ENCODE results near the gene MAP3K4.
A peak's percentile ranks its signal among the peaks of the same experiment; 100 is the strongest.
"Not testable (repeated sequence)": the region's sequence is repeated elsewhere in the genome, so short reads cannot be mapped to it uniquely, and the experiment has no call there.

MAP3K4 gene

GRCh38 chr6:161091972-161092701, 100.6 kb downstream of the MAP3K4 start:
- DNase-seq = no peak

DNA sequence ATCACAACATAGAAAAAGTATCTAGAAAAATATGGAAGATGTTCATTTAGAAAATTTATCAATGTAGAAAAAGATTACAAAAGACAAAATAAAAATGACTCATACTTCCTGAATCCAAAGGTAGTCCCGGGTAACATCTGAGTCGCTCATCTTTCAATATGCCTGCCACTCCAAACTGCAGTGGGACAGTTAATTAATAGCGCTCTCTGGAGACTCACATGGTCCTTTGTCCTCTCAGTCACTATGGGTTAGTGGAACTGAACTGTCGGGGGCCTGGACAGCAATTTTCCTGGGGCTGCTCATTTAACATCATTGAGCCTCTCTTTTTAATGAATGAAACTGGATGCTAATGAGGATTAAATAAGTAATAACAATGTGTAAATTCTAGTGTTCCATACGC, 103.4 kb downstream of the MAP3K4 start:
- no peak for DNase-seq

- DNase-seq = no peak
These were observed 104.3 kb downstream of the MAP3K4 start for GRCh38 chr6:161095916-161096315.

DNA sequence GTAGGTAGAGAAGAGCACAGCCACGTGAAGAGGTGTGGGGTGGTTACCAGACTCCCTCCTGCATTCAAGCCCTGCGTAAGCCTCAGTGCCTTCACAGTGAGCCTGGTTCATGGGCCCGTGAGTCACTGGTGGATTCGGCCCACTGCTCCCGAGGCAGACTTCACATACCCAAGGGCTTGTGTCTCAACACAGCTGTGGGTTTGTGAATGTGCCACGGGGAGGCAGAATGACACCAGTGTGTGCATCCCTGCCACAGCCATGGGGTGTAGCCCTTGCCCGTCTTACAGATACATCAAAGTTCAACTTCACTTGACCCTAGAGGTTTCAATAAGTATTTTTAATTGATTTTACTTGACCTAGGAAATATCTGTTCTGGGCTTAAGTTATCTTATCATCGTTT, 108.5 kb downstream of the MAP3K4 start:
- DNase-seq = no peak

- DNase-seq = no peak
These were observed 109.9 kb downstream of the MAP3K4 start for GRCh38 chr6:161101517-161101916.

- DNase-seq = no peak
These were observed 111.9 kb downstream of the MAP3K4 start for GRCh38 chr6:161103475-161103874.

- no peak for DNase-seq
These were observed 113.4 kb downstream of the MAP3K4 start for GRCh38 chr6:161104966-161105365.

GRCh38 chr6:161105408-161105807, 113.8 kb downstream of the MAP3K4 start:
- no peak for DNase-seq

DNA sequence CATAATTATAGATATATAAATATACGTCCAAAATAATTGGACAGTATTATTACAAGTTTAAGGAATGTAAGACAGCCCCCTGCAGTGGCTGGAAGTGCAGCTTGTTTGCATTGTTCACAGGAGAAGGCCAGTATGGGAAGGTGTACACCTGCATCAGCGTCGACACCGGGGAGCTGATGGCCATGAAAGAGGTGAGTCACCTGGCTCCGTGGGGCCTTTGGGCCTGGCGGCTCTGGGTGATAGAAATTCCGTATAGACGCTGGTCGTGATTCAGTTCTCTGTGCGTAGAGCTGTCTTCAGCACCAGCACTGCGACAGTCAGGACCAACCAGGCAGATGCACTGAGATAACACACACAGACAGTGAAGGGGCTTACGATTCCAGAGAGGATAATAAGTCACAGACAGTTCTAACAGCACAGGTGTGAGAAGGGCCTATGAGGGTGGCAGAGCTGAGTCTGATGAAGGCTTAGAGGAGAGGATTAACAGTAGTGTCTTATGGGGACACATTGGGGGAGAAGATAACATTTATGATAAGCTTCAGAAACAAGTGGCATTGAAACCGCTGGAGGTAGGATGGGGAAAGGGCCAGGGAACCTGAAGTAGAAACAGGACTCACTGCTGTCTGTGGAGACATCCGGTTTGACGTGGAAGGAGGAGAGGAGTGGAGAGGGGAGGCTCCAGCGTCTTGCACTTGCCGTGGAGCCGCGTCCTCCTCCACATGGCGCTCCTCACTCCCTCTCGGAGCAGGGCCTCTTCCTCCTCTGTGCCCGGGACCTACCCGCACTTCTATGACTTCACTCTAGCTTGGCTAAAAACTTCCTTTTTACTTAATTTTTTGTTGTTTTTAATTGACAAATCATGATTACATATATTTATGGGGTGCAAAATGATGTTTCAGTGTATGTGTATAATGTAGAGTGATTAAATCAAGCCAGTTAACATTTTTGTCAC, 116.5 kb downstream of the MAP3K4 start:
- DNase-seq = no peak

DNA sequence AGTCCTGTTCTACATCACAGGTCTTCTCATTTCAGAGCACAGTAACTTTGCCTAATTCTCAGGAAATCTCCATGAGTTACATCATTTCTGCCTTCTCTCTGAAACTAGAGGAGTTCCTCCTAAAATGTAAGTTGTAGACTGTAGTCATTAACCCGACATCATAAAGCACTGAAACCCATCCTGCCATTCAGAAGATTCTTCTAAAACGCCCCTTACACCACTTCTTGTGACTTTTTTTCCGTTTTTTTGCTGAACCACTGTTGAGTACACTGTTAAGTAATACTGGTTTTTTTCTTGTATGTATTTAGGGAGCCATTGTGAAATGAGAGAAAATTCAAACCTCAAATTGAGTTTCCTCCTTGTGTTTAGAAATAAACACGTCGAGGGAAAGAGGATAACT, 117.3 kb downstream of the MAP3K4 start:
- DNase-seq = no peak

GRCh38 chr6:161109366-161109765, 117.8 kb downstream of the MAP3K4 start:
- no peak for DNase-seq

- DNase-seq = no peak
These were observed 118.6 kb downstream of the MAP3K4 start for GRCh38 chr6:161110028-161110779.

DNA sequence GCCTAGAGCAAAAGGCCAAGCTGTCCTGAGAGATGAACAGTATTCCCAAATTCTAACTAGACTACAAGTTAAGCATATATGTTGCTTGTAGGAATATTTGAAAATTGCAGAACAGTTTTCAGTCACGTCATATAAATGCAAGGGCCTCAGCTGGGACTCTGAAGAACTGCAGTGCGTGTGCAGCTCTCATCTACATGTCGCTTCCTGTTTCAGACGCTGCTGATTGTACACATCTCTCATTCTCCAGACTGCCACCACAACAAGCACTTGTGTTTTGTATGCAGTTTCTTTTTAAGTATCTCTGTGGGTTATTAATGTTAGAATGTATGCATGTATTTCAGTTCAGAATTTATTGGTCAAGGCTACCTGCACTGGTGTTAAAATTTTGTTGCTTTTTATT, 119.7 kb downstream of the MAP3K4 start:
- peak; percentile 17 to 23 for DNase-seq

GRCh38 chr6:161115468-161115867, 123.9 kb downstream of the MAP3K4 start:
- DNase-seq = no peak

- DNase-seq = no peak
These were observed 125.0 kb downstream of the MAP3K4 start for GRCh38 chr6:161116554-161116953.

DNA sequence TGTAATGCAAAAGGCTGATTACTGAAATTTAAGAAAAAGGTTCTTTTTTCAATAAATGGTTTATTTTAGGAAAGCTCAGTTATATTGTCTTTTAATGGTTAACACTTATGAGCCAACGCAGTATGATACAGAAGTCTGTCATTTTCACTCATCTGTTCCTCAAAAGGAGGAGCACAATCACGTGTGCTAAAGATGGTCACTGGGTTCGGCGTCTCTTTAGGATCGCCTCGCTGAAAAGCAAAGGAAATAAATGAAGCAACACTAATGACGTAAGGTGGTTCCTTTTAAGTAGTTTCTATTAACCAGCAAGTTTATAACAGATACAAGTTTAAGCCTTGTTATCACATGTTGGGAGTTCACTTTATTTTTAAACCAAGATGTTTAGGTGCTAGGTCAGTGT, 125.7 kb downstream of the MAP3K4 start:
- peak in 1 of 2 donors; percentile 56 for DNase-seq

DNA sequence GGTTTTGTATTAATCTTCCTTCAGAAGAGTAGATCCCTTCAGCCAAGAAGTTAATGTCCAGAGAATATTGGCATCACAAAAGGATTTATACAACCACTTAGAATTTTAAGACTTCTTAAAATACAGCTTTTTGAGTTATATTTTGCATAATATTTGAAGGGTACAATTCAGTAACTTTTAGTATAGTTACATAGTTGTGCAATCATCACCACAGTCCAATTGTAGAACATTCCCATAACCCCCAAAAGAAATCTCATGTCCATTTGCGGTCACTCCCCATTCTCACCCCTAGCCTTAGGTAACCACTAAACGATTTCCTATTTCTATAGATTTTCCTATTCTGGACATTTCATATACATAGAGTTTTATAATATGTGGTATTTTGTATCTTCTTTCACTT, 126.4 kb downstream of the MAP3K4 start:
- DNase-seq = no peak

DNA sequence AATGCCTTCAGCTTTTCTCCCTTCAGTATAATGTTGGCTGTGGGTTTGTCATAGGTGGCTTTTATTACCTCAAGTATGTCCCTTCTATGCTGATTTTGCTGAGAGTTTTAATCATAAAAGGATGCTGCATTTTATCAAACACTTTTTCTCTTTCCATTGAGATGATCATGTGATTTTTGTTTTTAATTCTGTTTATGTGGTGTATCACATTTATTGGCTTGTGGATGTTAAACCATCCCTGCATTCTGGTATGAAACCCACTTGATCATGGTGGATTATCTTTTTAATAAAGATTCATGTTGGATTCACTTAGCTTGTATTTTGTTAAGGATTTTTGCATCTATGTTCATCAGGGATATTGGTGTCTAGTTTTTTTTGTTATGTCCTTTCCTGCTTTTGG, 131.8 kb downstream of the MAP3K4 start:
- not testable (repeated sequence) for DNase-seq

GRCh38 chr6:161125591-161125990, 134.0 kb downstream of the MAP3K4 start:
- no peak for DNase-seq

DNA sequence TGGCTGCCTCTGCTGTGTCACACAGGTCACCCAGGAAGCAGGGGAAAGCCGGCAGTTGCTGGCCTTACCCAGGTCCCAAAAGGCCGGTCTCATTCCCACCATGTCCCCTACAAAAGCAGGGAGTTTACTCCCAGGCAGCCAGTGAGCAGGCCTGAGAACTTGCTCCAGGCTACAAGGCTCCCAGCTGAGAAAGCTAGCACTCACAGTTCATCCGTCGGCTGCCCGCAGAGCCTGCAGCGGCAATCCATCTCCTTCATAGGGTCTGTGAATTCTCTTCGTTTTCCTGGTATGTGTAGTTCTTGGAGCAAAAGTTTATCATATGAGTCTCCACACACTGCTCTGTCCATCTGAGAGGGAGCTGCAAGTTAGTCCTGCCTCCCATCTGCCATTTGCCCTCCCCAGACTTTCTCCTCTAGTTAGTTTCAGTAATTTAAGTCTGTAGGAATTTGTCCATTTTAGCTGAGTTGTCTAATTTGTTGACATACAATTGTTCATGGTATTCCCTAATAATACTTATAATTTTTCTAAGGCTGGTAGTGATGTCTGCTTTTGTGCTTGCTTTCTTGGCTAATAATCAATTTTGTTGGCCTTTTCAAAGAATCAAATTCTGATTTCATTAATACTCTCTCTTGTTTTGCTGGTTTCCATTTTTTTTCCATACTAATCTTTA, 135.6 kb downstream of the MAP3K4 start:
- DNase-seq = no peak

DNA sequence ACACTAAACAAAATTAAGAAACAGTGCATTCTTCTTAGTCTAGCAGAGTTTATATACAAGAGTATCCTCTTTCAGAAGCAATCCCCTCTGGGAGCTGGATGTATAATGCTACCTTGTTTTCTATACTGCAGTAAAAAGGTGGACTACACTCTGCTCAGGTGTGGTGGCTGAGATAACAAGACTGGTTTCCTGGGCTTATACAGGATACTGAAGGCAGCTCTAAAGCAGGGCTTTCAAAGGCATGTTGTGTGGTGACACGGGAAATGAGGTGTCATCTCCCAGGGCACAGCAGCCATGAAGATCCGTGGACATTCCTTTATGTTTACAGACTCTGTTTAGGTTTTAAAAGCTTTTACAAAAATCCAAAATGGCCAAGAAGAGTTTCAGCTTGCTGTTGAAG, 136.7 kb downstream of the MAP3K4 start:
- DNase-seq = no peak

GRCh38 chr6:161128680-161129196, 137.2 kb downstream of the MAP3K4 start:
- DNase-seq = no peak

DNA sequence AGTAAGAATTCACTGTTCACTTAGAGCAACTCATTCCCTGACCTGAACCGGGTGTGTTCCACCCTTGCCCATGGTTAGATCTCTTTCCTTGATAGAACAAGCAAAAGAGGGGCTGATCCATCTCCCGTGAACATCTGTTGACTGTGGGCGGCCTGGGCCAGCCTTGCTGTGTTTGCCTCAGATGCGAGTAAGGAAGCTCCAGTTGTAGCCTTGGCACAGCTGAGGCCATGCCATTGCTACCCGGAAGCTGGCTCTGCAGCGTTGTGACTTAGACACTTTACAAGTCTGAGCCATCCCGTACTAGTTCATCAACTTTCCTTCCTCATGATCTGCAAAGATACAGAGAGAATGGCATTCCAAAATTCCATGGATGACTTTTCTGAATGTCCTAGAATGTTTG, 139.0 kb downstream of the MAP3K4 start:
- no peak for DNase-seq
